HepG2 (cell line): ENCODE measurements around the gene INHBE. TPM values are rescaled to one million over a fixed set of nuclear protein-coding genes. Genes with fewer than 3 reads are reported as not detected.

ENCODE experiments used
- ATAC-seq: fragments of 200-7000 bp; cut with Tn5 transposase; 3 replicates; pipeline ENCODE4 v1.9.1; 2020; ENCODE audit warnings: mild to moderate bottlenecking, moderate library complexity
- BruUV-seq: library from RNA; stranded (reverse); fragments of 400-500 nt; replicated peaks from 2 replicates; lab custom pipeline; 2021; lab: Mats Ljungman, UMichigan
- CTCF ChIA-PET: fragments of 300-600 bp; formaldehyde crosslinking; extraction: SDS; loops from one replicate; lab custom pipeline; 2021; ENCODE audit warnings: low total read pairs, inconsistent platforms, low intra/inter-chr PET ratio; lab: Yijun Ruan, JAX
- POLR2A ChIA-PET: fragments of 350-600 bp; sonication (Branson Sonifier 250); formaldehyde crosslinking; loops from one replicate; lab custom pipeline; 2020; ENCODE audit warnings: antibody characterized with exemption, inconsistent platforms; lab: Yijun Ruan, JAX
- DNase-seq: peaks from one replicate; pipeline ENCODE4 v3.0.0-alpha.2; 2015; ENCODE audit warnings: low spot score
- FAIRE-seq: peaks from 3 replicates; lab custom pipeline; 2011; peaks lifted over from hg19 to GRCh38; lab: Jason Lieb, UNC
- H2AFZ ChIP-seq: one replicate; pipeline ENCODE4 v1.6.1; 2011; ENCODE audit warnings: low read length, inconsistent platforms
- H3K27ac ChIP-seq: fragments of 300-600 bp; 3 replicates; pipeline ENCODE4 v1.8.0; 2011; ENCODE audit warnings: mixed run types, mild to moderate bottlenecking, mixed read lengths, low read length, inconsistent platforms; ENCODE audit not compliant: insufficient read depth; ENCODE audit errors: extremely low read length
- H3K27me3 ChIP-seq, 2 experiments: fragments of 200-600 bp in 1 of 2; 2 replicates in 1 of 2; 3 replicates in 1 of 2; pipeline versions ENCODE4 v1.6.0 to v1.8.0; 2011; ENCODE audit warnings: low read length in 2 of 2, mild to moderate bottlenecking in 2 of 2, moderate library complexity in 2 of 2, inconsistent platforms in 1 of 2; ENCODE audit not compliant: insufficient read depth in 2 of 2, control insufficient read depth in 1 of 2
- H3K36me3 ChIP-seq, 2 experiments: fragments of 200-600 bp in 1 of 2; replicated peaks in 1 of 2; 2 replicates in 1 of 2; 3 replicates in 1 of 2; pipeline versions ENCODE4 v1.5.1 to v1.8.0; 2011; ENCODE audit warnings: low read length in 2 of 2, inconsistent platforms in 1 of 2; ENCODE audit not compliant: insufficient read depth in 2 of 2, control insufficient read depth in 1 of 2
- H3K4me1 ChIP-seq: 2 replicates; pipeline ENCODE4 v1.5.1; 2012; ENCODE audit warnings: low read length, inconsistent platforms; ENCODE audit not compliant: insufficient read depth
- H3K4me2 ChIP-seq: 2 replicates; pipeline ENCODE4 v1.6.0; 2011; ENCODE audit warnings: low read depth, low read length, inconsistent platforms
- H3K4me3 ChIP-seq, 3 experiments: fragments of 200-600 bp in 1 of 3; sonication (generic), shearing (Covaris generic) in 1 of 3; replicated peaks in 1 of 3; 2 replicates each; pipeline ENCODE4 v1.5.1; 2011 to 2016; ENCODE audit warnings: low read length in 3 of 3, inconsistent platforms in 2 of 3, low read depth in 2 of 3, mild to moderate bottlenecking in 2 of 3, control low read depth in 1 of 3, mixed read lengths in 1 of 3; ENCODE audit not compliant: insufficient read depth in 1 of 3
- H3K79me2 ChIP-seq: one replicate; pipeline ENCODE4 v1.6.1; 2011; ENCODE audit warnings: low read length, inconsistent platforms; ENCODE audit not compliant: insufficient read depth
- H3K9ac ChIP-seq: 2 replicates; pipeline ENCODE4 v1.6.0; 2011; ENCODE audit warnings: mild to moderate bottlenecking, low read depth, low read length, inconsistent platforms; ENCODE audit not compliant: insufficient read depth
- H3K9me3 ChIP-seq: 2 replicates; pipeline ENCODE4 v1.5.1; 2012; ENCODE audit warnings: mild to moderate bottlenecking, low read length
- H4K20me1 ChIP-seq: 2 replicates; pipeline ENCODE4 v1.6.0; 2011; ENCODE audit warnings: inconsistent platforms, mild to moderate bottlenecking, low read length, moderate library complexity; ENCODE audit not compliant: insufficient read depth
- BRCA1 ChIP-seq: sonication (generic); formaldehyde crosslinking; IDR thresholded peaks from 2 replicates; pipeline ENCODE4 v1.4.0; 2020; ENCODE audit warnings: missing genetic modification reagents
- DMAP1 ChIP-seq: IDR thresholded peaks from 2 replicates; pipeline ENCODE4 v1.6.1; 2016
- FOSL2 ChIP-seq: sonication (generic); formaldehyde crosslinking; IDR thresholded peaks from 2 replicates; pipeline ENCODE4 v1.4.0; 2020; ENCODE audit warnings: missing genetic modification reagents
- FOXC1 ChIP-seq: sonication (generic); formaldehyde crosslinking; IDR thresholded peaks from 2 replicates; pipeline ENCODE4 v1.8.0; 2022; ENCODE audit warnings: mild to moderate bottlenecking, missing genetic modification reagents, borderline replicate concordance
- MIER3 ChIP-seq: IDR thresholded peaks from 2 replicates; pipeline ENCODE4 v1.6.1; 2016; ENCODE audit warnings: missing compliant biosample characterization, borderline replicate concordance
- NR2F2 ChIP-seq: IDR thresholded peaks from 2 replicates; pipeline ENCODE4 v1.6.1; 2012; ENCODE audit warnings: low read depth, inconsistent platforms, borderline replicate concordance
- RAD21 ChIP-seq: fragments of 450-650 bp; formaldehyde crosslinking; IDR thresholded peaks from 2 replicates; pipeline ENCODE4 v1.5.0; 2020; ENCODE audit warnings: mild to moderate bottlenecking
- RFXAP ChIP-seq: sonication (generic); formaldehyde crosslinking; IDR thresholded peaks from 2 replicates; pipeline ENCODE4 v1.4.0; 2020; ENCODE audit warnings: missing genetic modification reagents, borderline replicate concordance
- SIN3A ChIP-seq: IDR thresholded peaks from 2 replicates; pipeline ENCODE4 v1.6.1; 2011; ENCODE audit warnings: low read depth, mild to moderate bottlenecking, control low read depth, low read length, borderline replicate concordance
- TEAD2 ChIP-seq: sonication (generic); formaldehyde crosslinking; IDR thresholded peaks from 2 replicates; pipeline ENCODE4 v1.9.0; 2021; ENCODE audit warnings: missing genetic modification reagents
- THAP11 ChIP-seq: IDR thresholded peaks from 2 replicates; pipeline ENCODE4 v1.6.1; 2016; ENCODE audit warnings: missing biosample characterization, missing genetic modification reagents
- ZNF121 ChIP-seq: sonication (generic); formaldehyde crosslinking; IDR thresholded peaks from 2 replicates; pipeline ENCODE4 v1.5.0; 2020; ENCODE audit warnings: mild to moderate bottlenecking, missing genetic modification reagents
- ZNF20 ChIP-seq: sonication (generic); formaldehyde crosslinking; IDR thresholded peaks from 2 replicates; pipeline ENCODE4 v1.4.0; 2020; ENCODE audit warnings: mild to moderate bottlenecking, moderate library complexity, missing genetic modification reagents
- ZNF382 ChIP-seq: sonication (generic); formaldehyde crosslinking; IDR thresholded peaks from 2 replicates; pipeline ENCODE4 v1.5.0; 2020; ENCODE audit warnings: missing genetic modification reagents, mild to moderate bottlenecking, borderline replicate concordance
- ZNF678 ChIP-seq: sonication (generic); formaldehyde crosslinking; IDR thresholded peaks from 2 replicates; pipeline ENCODE4 v1.4.0; 2020; ENCODE audit warnings: mild to moderate bottlenecking, missing genetic modification reagents
- ZSCAN22 ChIP-seq: sonication (generic); formaldehyde crosslinking; IDR thresholded peaks from 2 replicates; pipeline ENCODE4 v1.4.0; 2020; ENCODE audit warnings: mild to moderate bottlenecking, missing genetic modification reagents
- WGBS: methylation state at CpG from one replicate; pipeline ENCODE4 v1.1.6; 2017; ENCODE audit warnings: low lambda C conversion rate; 5-methylcytosine and 5-hydroxymethylcytosine counted together
- in situ Hi-C: cut with HindIII; loops from 2 replicates; pipeline ENCODE4 v1.10.0; 2017; ENCODE audit warnings: low pct_unique_long_range_greater_than_20kb; ENCODE audit not compliant: extremely low pct_ligation_motif_present
- intact Hi-C: fragments of 100-400 bp; cut with micrococcal nuclease; formaldehyde crosslinking; loops from one replicate; pipeline ENCODE4 v1.10.0; 2022; ENCODE audit not compliant: unreplicated experiment
- polyA plus RNA-seq, 8 experiments: library from polyadenylated mRNA; depleted of rRNA in 3 of 8; stranded (reverse) in 7 of 8; unstranded in 1 of 8; fragments of >200 nt; fragmentation: Illumina TruSeq in 4 of 8; extraction: Trizol in 4 of 8; gene quantifications; 2 replicates each; pipeline versions ENCODE4 v1.2.1 to v1.2.3, GENCODE V29; 2011 to 2016; ENCODE audit warnings: low read depth in 4 of 8, missing spikeins in 1 of 8, mixed read lengths in 1 of 8; ENCODE audit not compliant: insufficient read depth in 1 of 8
- total RNA-seq, 5 experiments: library from RNA; depleted of rRNA; stranded (reverse); fragments of >200 nt; fragmentation: Illumina TruSeq; extraction: Trizol; gene quantifications; 2 replicates each; pipeline ENCODE4 v1.2.3, GENCODE V29; 2016; ENCODE audit warnings: low read depth in 1 of 5
- TF ChIP-seq, protein P1 (sequence below): fragments of 450-650 bp; IDR thresholded peaks from 2 replicates; pipeline ENCODE4 v1.6.1; 2017
- TF ChIP-seq, protein P2 (sequence below): sonication (generic); formaldehyde crosslinking; IDR thresholded peaks from 2 replicates; pipeline ENCODE4 v1.8.0; 2022; ENCODE audit warnings: mild to moderate bottlenecking, missing genetic modification reagents

The INHBE gene
- total and polyA plus RNA-seq, 2 of the 13 experiments (the other 11 are each of a cell fraction or from before 2014, with no cell fraction given) = 17.0 to 32.0 TPM

DNA sequence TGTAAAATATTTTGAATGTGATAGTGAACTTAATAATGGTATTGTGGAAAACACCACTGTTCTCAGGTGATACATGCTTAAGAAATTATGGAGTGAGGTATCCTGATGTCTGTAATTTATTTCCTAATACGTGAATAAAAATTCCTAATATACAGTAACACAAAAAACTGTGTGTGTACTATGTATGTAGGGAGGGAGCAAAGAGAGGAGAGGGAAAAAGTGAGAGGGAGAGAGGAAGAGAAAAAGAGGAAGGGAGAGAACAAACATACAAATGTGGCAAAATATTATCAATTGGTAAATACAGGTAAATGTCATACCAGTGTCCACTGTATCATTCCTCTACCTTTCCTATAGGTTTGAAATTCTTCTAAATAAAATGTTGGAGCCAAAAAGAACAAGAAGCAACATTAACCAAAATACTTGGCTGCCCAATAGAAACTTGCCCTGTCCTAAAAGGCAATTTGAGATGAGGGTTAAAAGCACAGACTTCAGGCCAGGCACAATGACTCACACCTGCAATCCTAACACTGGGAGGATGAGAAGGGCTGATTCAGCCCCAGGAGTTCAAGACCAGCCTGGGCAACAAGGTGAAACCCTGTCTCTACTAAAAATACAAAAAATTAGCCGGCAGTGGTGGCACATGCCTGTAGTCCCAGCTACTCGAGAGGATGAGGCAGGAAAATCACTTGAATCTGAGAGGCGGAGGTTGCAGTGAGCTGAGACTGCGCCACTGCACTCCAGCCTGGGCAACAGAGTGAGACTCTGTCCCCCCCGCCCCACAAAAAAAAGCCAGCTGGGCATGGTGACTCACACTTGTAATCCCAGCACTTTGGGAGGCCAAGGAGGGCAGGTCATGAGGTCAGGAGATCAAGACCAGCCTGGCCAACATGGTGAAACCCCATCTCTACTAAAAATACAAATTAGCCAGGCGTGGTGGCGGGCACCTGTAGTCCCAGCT, 38.8 kb upstream of the INHBE start:
- Histone ChIP-seq H2AFZ (no peak overlapping the region), H3K4me2 (no peak overlapping the region), H3K9me3 (no peaks in the 10 kb centered on the region), H3K27me3 (no peaks in the 10 kb centered on the region), H3K4me3 (no peak overlapping the region), H3K27ac (no peak overlapping the region), H4K20me1 (no peaks in the 10 kb centered on the region), H3K79me2 (no peaks in the 10 kb centered on the region), H3K36me3 (no peaks in the 10 kb centered on the region; a peak in 1 of 5 replicates), H3K9ac (no peak overlapping the region), H3K4me1 (no peaks in the 10 kb centered on the region)
- intact Hi-C loops = no loop called here
- ATAC-seq (no peak), FAIRE-seq (no peak), DNase-seq (no peak)
- TF ChIP-seq TEAD2 (CRISPR knock-in tag) = no peak
- no peak for TF ChIP-seq ZNF382 (CRISPR knock-in tag)
- peak; percentile 45; the same call in 1 of the 2 replicates for TF ChIP-seq ZNF121 (CRISPR knock-in tag)
- no peak for TF ChIP-seq DMAP1 (CRISPR knock-in tag)
- TF ChIP-seq NR2F2 = no peak
- no peak for TF ChIP-seq ZNF678
- TF ChIP-seq FOSL2 (CRISPR knock-in tag) = peak; percentile 42
- TF ChIP-seq BRCA1 (CRISPR knock-in tag) = no peak
- in situ Hi-C loops = no loop called here
- POLR2A ChIA-PET = no interaction called here
- BruUV-seq = no TSS peak
- WGBS = 89% methylated on average over 8 of the region's 8 CpGs
- CTCF ChIA-PET = no interaction called here

DNA sequence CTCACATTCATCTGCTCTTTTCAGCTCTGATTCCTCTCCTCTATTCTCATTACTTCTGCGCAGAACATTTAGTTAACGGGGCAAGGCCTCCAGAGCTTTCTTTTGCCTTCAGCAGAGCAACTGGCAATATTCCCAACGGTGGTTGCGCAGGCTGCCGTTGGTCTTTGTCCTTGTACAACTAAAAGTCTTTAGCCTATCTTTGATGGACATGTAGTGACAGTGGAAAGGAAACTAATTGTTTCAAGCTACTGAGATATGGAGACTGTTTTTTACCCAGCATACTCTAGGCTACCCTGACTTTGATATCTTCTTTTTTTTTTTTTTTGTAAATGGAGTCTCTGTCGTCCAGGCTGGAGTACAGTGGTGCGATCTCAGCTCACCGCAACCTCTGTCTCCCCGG, 36.9 kb upstream of the INHBE start:
- H3K79me2 ChIP-seq = no peaks in the 10 kb centered on the region
- H3K27me3 ChIP-seq = no peaks in the 10 kb centered on the region
- H4K20me1 ChIP-seq = no peaks in the 10 kb centered on the region
- no peaks in the 10 kb centered on the region for H3K4me1 ChIP-seq
- CTCF ChIA-PET = no interaction called here
- in situ Hi-C loops = no loop called here
- ATAC-seq (no peak), FAIRE-seq (no peak), DNase-seq (no peak)
- POLR2A ChIA-PET = no interaction called here
- H3K4me2 ChIP-seq = no peak overlapping the region
- intact Hi-C loops = no loop called here
- no TSS peak for BruUV-seq
- no peak overlapping the region for H3K27ac ChIP-seq
- H3K9me3 ChIP-seq = no peaks in the 10 kb centered on the region
- H2AFZ ChIP-seq = no peak overlapping the region
- no peaks in the 10 kb centered on the region; a peak in 2 of 5 replicates for H3K36me3 ChIP-seq
- WGBS = 91% methylated on average over 9 of the region's 9 CpGs
- no peak overlapping the region for H3K9ac ChIP-seq
- H3K4me3 ChIP-seq = no peak overlapping the region
- TF ChIP-seq MIER3 = no peak
- no peak for TF ChIP-seq RFXAP (CRISPR knock-in tag)
- TF ChIP-seq SIN3A = no peak
- TF ChIP-seq ZNF20 (CRISPR knock-in tag) = no peak
- no peak for TF ChIP-seq ZSCAN22 (CRISPR knock-in tag)
- TF ChIP-seq, protein P1, sequence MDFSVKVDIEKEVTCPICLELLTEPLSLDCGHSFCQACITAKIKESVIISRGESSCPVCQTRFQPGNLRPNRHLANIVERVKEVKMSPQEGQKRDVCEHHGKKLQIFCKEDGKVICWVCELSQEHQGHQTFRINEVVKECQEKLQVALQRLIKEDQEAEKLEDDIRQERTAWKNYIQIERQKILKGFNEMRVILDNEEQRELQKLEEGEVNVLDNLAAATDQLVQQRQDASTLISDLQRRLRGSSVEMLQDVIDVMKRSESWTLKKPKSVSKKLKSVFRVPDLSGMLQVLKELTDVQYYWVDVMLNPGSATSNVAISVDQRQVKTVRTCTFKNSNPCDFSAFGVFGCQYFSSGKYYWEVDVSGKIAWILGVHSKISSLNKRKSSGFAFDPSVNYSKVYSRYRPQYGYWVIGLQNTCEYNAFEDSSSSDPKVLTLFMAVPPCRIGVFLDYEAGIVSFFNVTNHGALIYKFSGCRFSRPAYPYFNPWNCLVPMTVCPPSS = no peak
- TF ChIP-seq RAD21 = no peak
- TF ChIP-seq, protein P2, sequence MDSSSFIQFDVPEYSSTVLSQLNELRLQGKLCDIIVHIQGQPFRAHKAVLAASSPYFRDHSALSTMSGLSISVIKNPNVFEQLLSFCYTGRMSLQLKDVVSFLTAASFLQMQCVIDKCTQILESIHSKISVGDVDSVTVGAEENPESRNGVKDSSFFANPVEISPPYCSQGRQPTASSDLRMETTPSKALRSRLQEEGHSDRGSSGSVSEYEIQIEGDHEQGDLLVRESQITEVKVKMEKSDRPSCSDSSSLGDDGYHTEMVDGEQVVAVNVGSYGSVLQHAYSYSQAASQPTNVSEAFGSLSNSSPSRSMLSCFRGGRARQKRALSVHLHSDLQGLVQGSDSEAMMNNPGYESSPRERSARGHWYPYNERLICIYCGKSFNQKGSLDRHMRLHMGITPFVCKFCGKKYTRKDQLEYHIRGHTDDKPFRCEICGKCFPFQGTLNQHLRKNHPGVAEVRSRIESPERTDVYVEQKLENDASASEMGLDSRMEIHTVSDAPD (CRISPR knock-in tag) = no peak
- no peak for TF ChIP-seq FOXC1 (CRISPR knock-in tag)
- TF ChIP-seq THAP11 (CRISPR knock-in tag) = no peak
